SW480 (cell line): ENCODE measurements around the gene S1PR2.
"Not testable (repeated sequence)": the region's sequence is repeated elsewhere in the genome, so short reads cannot be mapped to it uniquely, and the experiment has no call there.

Experiments used
- DNase-seq: peaks from one replicate; pipeline ENCODE4 v3.0.0-alpha.2; 2016; ENCODE audit warnings: low spot score

Gene S1PR2

GRCh38 chr19:10252707-10253106 lies 21.6 kb upstream of the S1PR2 start:
- no peak for DNase-seq

GRCh38 chr19:10251792-10252694 lies 20.9 kb upstream of the S1PR2 start, which contains the start of gene MRPL4:
TSS of gene MRPL4 (plus strand) at chr19:10252214. CDS start at chr19:10252254, 40 bp downstream.
- DNase-seq = peak; percentile 99

GRCh38 chr19:10246511-10246910 lies 15.4 kb upstream of the S1PR2 start:
- DNase-seq = no peak

- DNase-seq = no peak
These were observed 14.2 kb upstream of the S1PR2 start for GRCh38 chr19:10245189-10245939.

GRCh38 chr19:10243606-10244005 lies 12.5 kb upstream of the S1PR2 start:
- no peak for DNase-seq

GRCh38 chr19:10241826-10242449 lies 10.8 kb upstream of the S1PR2 start:
- DNase-seq = not testable (repeated sequence)

- no peak for DNase-seq
These were observed 7.1 kb upstream of the S1PR2 start for GRCh38 chr19:10238172-10238783.

- no peak for DNase-seq
These were observed 6.6 kb upstream of the S1PR2 start for GRCh38 chr19:10237702-10238101.

- DNase-seq = not testable (repeated sequence)
These were observed 4.3 kb upstream of the S1PR2 start for GRCh38 chr19:10235409-10235808.

GRCh38 chr19:10235003-10235402 lies 3.9 kb upstream of the S1PR2 start:
- DNase-seq = no peak

- DNase-seq = no peak
These were observed 2.8 kb upstream of the S1PR2 start for GRCh38 chr19:10233946-10234345.

- no peak for DNase-seq
These were observed 589 bp upstream of the S1PR2 start for GRCh38 chr19:10231612-10232228.

- DNase-seq = no peak
These were observed 814 bp downstream of the S1PR2 start for GRCh38 chr19:10230173-10230860.

GRCh38 chr19:10228920-10229319 lies 2.2 kb downstream of the S1PR2 start:
- peak; percentile 54 for DNase-seq

- DNase-seq = no peak
These were observed 2.7 kb downstream of the S1PR2 start for GRCh38 chr19:10228393-10228792.

- DNase-seq = no peak
These were observed 3.8 kb downstream of the S1PR2 start for GRCh38 chr19:10227026-10227971.

GRCh38 chr19:10226376-10227025 lies 4.6 kb downstream of the S1PR2 start:
- no peak for DNase-seq

- no peak for DNase-seq
These were observed 5.1 kb downstream of the S1PR2 start for GRCh38 chr19:10226021-10226375.

- DNase-seq = no peak
These were observed 6.8 kb downstream of the S1PR2 start for GRCh38 chr19:10224337-10224736.
